H9 (cell line): ENCODE data around the gene CFI. TPM values are rescaled to one million over a fixed set of nuclear protein-coding genes. Genes with fewer than 3 reads are reported as not detected.

Source experiments
- DNase-seq: peaks from one replicate; pipeline ENCODE4 v3.0.0-alpha.2; 2017
- H2AFZ ChIP-seq: one replicate; pipeline ENCODE4 v1.6.1; 2013; ENCODE audit warnings: mild to moderate bottlenecking, low read length, control low read depth, moderate library complexity
- H2AK5ac ChIP-seq: 2 replicates; pipeline ENCODE4 v1.6.1; 2013; ENCODE audit warnings: low read length, control low read depth, mixed read lengths; ENCODE audit not compliant: insufficient read length
- H2BK120ac ChIP-seq: one replicate; pipeline ENCODE4 v1.6.1; 2013; ENCODE audit warnings: low read depth, mild to moderate bottlenecking, low read length, control low read depth, inconsistent platforms; ENCODE audit not compliant: poor library complexity, severe bottlenecking
- H2BK12ac ChIP-seq: 2 replicates; pipeline ENCODE4 v1.6.1; 2013; ENCODE audit warnings: low read length, control low read depth, mixed read lengths, low read depth; ENCODE audit not compliant: insufficient read length
- H2BK15ac ChIP-seq: 2 replicates; pipeline ENCODE4 v1.6.1; 2013; ENCODE audit warnings: low read depth, low read length, control low read depth
- H2BK20ac ChIP-seq: one replicate; pipeline ENCODE4 v1.6.1; 2013; ENCODE audit warnings: low read depth, mild to moderate bottlenecking, low read length, control low read depth, inconsistent platforms; ENCODE audit not compliant: poor library complexity, severe bottlenecking
- H2BK5ac ChIP-seq: 2 replicates; pipeline ENCODE4 v1.6.1; 2013; ENCODE audit warnings: low read length, control low read depth, mixed read lengths; ENCODE audit not compliant: insufficient read length
- H3K14ac ChIP-seq: 2 replicates; pipeline ENCODE4 v1.6.1; 2013; ENCODE audit warnings: low read length, control low read depth; ENCODE audit not compliant: insufficient read depth
- H3K18ac ChIP-seq: 2 replicates; pipeline ENCODE4 v1.6.1; 2013; ENCODE audit warnings: low read depth, mild to moderate bottlenecking, mixed read lengths, low read length, control low read depth; ENCODE audit not compliant: insufficient read length
- H3K23ac ChIP-seq: 2 replicates; pipeline ENCODE4 v1.6.1; 2013; ENCODE audit warnings: low read length, control low read depth, mixed read lengths, low read depth; ENCODE audit not compliant: insufficient read length
- H3K23me2 ChIP-seq: 2 replicates; pipeline ENCODE4 v1.6.1; 2013; ENCODE audit warnings: low read depth, mild to moderate bottlenecking, mixed read lengths, low read length, control low read depth; ENCODE audit not compliant: insufficient read length, poor library complexity, severe bottlenecking
- H3K27ac ChIP-seq: 2 replicates; pipeline ENCODE4 v1.5.1; 2013; ENCODE audit warnings: low read length, control low read depth, mixed read lengths, low read depth; ENCODE audit not compliant: insufficient read length
- H3K27me3 ChIP-seq: 2 replicates; pipeline ENCODE4 v1.6.1; 2013; ENCODE audit warnings: low read length, control low read depth, inconsistent platforms; ENCODE audit not compliant: insufficient read depth
- H3K4ac ChIP-seq: 2 replicates; pipeline ENCODE4 v1.6.1; 2013; ENCODE audit warnings: low read depth, mild to moderate bottlenecking, control low read depth, inconsistent platforms, low read length, moderate library complexity
- H3K4me1 ChIP-seq: 2 replicates; pipeline ENCODE4 v1.6.1; 2013; ENCODE audit warnings: low read length, control low read depth, inconsistent platforms; ENCODE audit not compliant: insufficient read depth
- H3K4me2 ChIP-seq: 2 replicates; pipeline ENCODE4 v1.6.1; 2013; ENCODE audit warnings: low read length, control low read depth, mixed read lengths; ENCODE audit not compliant: insufficient read length, insufficient read depth
- H3K56ac ChIP-seq: 2 replicates; pipeline ENCODE4 v1.6.1; 2013; ENCODE audit warnings: low read depth, mild to moderate bottlenecking, mixed read lengths, low read length, control low read depth; ENCODE audit not compliant: insufficient read length
- H3K79me1 ChIP-seq: 2 replicates; pipeline ENCODE4 v1.6.1; 2013; ENCODE audit warnings: low read depth, mild to moderate bottlenecking, moderate library complexity, low read length, control low read depth, inconsistent platforms; ENCODE audit not compliant: insufficient read depth, poor library complexity, severe bottlenecking
- H3K79me2 ChIP-seq: 2 replicates; pipeline ENCODE4 v1.6.1; 2013; ENCODE audit warnings: low read length, control low read depth, inconsistent platforms; ENCODE audit not compliant: insufficient read depth
- H3K9ac ChIP-seq: 2 replicates; pipeline ENCODE4 v1.6.1; 2013; ENCODE audit warnings: low read length, control low read depth, mixed read lengths; ENCODE audit not compliant: insufficient read length; ENCODE audit errors: extremely low read depth
- H3K9me3 ChIP-seq: one replicate; pipeline ENCODE4 v1.6.1; 2013; ENCODE audit warnings: low read depth, low read length, inconsistent platforms; ENCODE audit not compliant: control insufficient read depth
- H3T11ph ChIP-seq: one replicate; pipeline ENCODE4 v1.6.1; 2013; ENCODE audit warnings: mild to moderate bottlenecking, low read length, control low read depth, inconsistent platforms
- H4K20me1 ChIP-seq: one replicate; pipeline ENCODE4 v1.6.1; 2013; ENCODE audit not compliant: control insufficient read depth, insufficient read length, insufficient read depth
- H4K5ac ChIP-seq: 2 replicates; pipeline ENCODE4 v1.6.1; 2013; ENCODE audit warnings: low read depth, mild to moderate bottlenecking, mixed read lengths, low read length, control low read depth; ENCODE audit not compliant: insufficient read length
- H4K8ac ChIP-seq: replicated peaks from 2 replicates; pipeline ENCODE4 v1.6.1; 2013; ENCODE audit warnings: low read length, control low read depth, mixed read lengths, low read depth; ENCODE audit not compliant: insufficient read length
- H4K91ac ChIP-seq: 2 replicates; pipeline ENCODE4 v1.6.1; 2013; ENCODE audit warnings: low read depth, mild to moderate bottlenecking, moderate library complexity, mixed read lengths, low read length, control low read depth; ENCODE audit not compliant: insufficient read length
- H3K27ac Mint-ChIP-seq, 3 experiments: 2 replicates in 2 of 3; 3 replicates in 1 of 3; pipeline ENCODE4 v1.8.0; 2020 to 2021; ENCODE audit warnings: mixed read lengths in 3 of 3, mild to moderate bottlenecking in 1 of 3, moderate library complexity in 1 of 3
- H3K27me3 Mint-ChIP-seq: 2 replicates; pipeline ENCODE4 v1.8.0; 2021; ENCODE audit warnings: low read depth, mild to moderate bottlenecking, moderate library complexity, mixed read lengths
- H3K36me3 Mint-ChIP-seq, 3 experiments: 2 replicates in 2 of 3; 3 replicates in 1 of 3; pipeline ENCODE4 v1.8.0; 2020 to 2021; ENCODE audit warnings: low read depth in 3 of 3, mixed read lengths in 3 of 3; ENCODE audit not compliant: insufficient read depth in 1 of 3
- H3K4me1 Mint-ChIP-seq, 2 experiments: 2 replicates each; pipeline ENCODE4 v1.8.0; 2020; ENCODE audit warnings: mixed read lengths in 2 of 2
- H3K4me3 Mint-ChIP-seq, 2 experiments: 2 replicates in 1 of 2; 3 replicates in 1 of 2; pipeline ENCODE4 v1.8.0; 2020 to 2021; ENCODE audit warnings: mild to moderate bottlenecking in 2 of 2, mixed read lengths in 2 of 2, moderate library complexity in 1 of 2
- H3K9me3 Mint-ChIP-seq, 2 experiments: 2 replicates in 1 of 2; 3 replicates in 1 of 2; pipeline ENCODE4 v1.8.0; 2020; ENCODE audit warnings: mild to moderate bottlenecking in 2 of 2, mixed read lengths in 2 of 2, moderate library complexity in 1 of 2
- total RNA-seq: library from RNA; stranded (reverse); gene quantifications from 2 replicates; pipeline ENCODE4 v1.2.1, GENCODE V29; 2021
- TF ChIP-seq, protein P1 (sequence below): fragments of 200-600 bp; sonication (generic); conservative IDR thresholded peaks from 3 replicates; pipeline ENCODE4 v1.8.0; 2021; ENCODE audit warnings: antibody characterized with exemption, mild to moderate bottlenecking

Gene CFI
- total RNA-seq, 1 experiment from 2014 or later = not detected

DNA sequence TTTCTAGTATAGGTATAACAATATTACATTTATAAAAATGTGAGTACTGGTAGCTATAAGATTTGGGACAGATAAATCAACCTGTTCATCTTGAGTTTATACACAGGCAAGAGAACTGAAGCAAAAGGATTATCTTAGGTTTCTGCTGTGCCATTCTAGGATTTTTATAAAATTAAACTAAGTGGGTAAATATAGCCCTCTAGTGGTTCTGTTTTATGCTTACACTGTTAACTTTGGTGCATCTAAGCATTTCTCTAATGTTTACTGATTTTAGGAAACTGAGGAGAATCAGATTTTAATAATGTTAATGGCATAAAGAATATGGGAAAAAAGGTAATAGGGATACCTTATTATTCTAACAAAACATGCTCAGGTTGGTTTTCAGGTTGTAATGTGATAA lies 24.9 kb upstream of the CFI start:
- H4K91ac ChIP-seq = no peak overlapping the region
- H4K5ac ChIP-seq = no peak overlapping the region
- no peaks in the 10 kb centered on the region for H3K23me2 ChIP-seq
- no peak overlapping the region for H3K18ac ChIP-seq
- H3K79me2 ChIP-seq = no peaks in the 10 kb centered on the region; the same call in 1 of the 2 replicates
- no peak overlapping the region for H3K9ac ChIP-seq
- TF ChIP-seq, protein P1, sequence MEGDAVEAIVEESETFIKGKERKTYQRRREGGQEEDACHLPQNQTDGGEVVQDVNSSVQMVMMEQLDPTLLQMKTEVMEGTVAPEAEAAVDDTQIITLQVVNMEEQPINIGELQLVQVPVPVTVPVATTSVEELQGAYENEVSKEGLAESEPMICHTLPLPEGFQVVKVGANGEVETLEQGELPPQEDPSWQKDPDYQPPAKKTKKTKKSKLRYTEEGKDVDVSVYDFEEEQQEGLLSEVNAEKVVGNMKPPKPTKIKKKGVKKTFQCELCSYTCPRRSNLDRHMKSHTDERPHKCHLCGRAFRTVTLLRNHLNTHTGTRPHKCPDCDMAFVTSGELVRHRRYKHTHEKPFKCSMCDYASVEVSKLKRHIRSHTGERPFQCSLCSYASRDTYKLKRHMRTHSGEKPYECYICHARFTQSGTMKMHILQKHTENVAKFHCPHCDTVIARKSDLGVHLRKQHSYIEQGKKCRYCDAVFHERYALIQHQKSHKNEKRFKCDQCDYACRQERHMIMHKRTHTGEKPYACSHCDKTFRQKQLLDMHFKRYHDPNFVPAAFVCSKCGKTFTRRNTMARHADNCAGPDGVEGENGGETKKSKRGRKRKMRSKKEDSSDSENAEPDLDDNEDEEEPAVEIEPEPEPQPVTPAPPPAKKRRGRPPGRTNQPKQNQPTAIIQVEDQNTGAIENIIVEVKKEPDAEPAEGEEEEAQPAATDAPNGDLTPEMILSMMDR = peak; percentile 65
- H4K8ac ChIP-seq = no peak overlapping the region
- no peaks in the 10 kb centered on the region for H3K4me1 Mint-ChIP-seq
- H2BK12ac ChIP-seq = no peak overlapping the region
- H2BK20ac ChIP-seq = no peak overlapping the region
- H4K20me1 ChIP-seq = no peaks in the 10 kb centered on the region
- no peak overlapping the region for H2AK5ac ChIP-seq
- H3T11ph ChIP-seq = no peak overlapping the region
- no peak overlapping the region for H2BK5ac ChIP-seq
- no peaks in the 10 kb centered on the region for H3K27me3 Mint-ChIP-seq
- H3K4me1 ChIP-seq = no peaks in the 10 kb centered on the region
- no peak overlapping the region for H2BK120ac ChIP-seq
- no peaks in the 10 kb centered on the region for H3K9me3 Mint-ChIP-seq
- no peak overlapping the region for H3K23ac ChIP-seq
- DNase-seq = no peak
- no peak overlapping the region for H3K27ac ChIP-seq
- no peaks in the 10 kb centered on the region for H3K79me1 ChIP-seq
- no peaks in the 10 kb centered on the region for H3K27me3 ChIP-seq
- H3K4ac ChIP-seq = no peak overlapping the region
- H3K4me3 Mint-ChIP-seq = no peak overlapping the region
- no peak overlapping the region for H3K56ac ChIP-seq
- H3K9me3 ChIP-seq = no peaks in the 10 kb centered on the region
- H3K27ac Mint-ChIP-seq = no peak overlapping the region
- no peak overlapping the region for H3K14ac ChIP-seq
- H2BK15ac ChIP-seq = no peak overlapping the region
- H3K36me3 Mint-ChIP-seq = peaks cover 9 to 29% (median 26%) of the 10 kb centered on the region in 3 experiments; a peak in 6 of 7 replicates
- H2AFZ ChIP-seq = no peak overlapping the region
- H3K4me2 ChIP-seq = no peak overlapping the region
